ENCODE data around the gene FSCN2.

The FSCN2 gene

GRCh38 chr17:81513753-81514488, 14.3 kb upstream of the FSCN2 start:
- peak; percentile 76 for DNase-seq

GRCh38 chr17:81514489-81514738, 13.8 kb upstream of the FSCN2 start:
- peak; percentile 81 for DNase-seq

GRCh38 chr17:81514739-81515529, 13.2 kb upstream of the FSCN2 start:
- DNase-seq = peak; percentile 90

- no peak for DNase-seq
Observed at GRCh38 chr17:81515530-81516041, 12.6 kb upstream of the FSCN2 start.

- no peak for DNase-seq
Observed at GRCh38 chr17:81516439-81516838, 11.7 kb upstream of the FSCN2 start.

GRCh38 chr17:81517009-81517338, 11.2 kb upstream of the FSCN2 start:
- no peak for DNase-seq

- DNase-seq = no peak
Observed at GRCh38 chr17:81517339-81518112, 10.7 kb upstream of the FSCN2 start.

GRCh38 chr17:81518113-81518784, 9.9 kb upstream of the FSCN2 start:
- DNase-seq = peak; percentile 21

GRCh38 chr17:81518785-81519283, 9.3 kb upstream of the FSCN2 start:
- DNase-seq = peak; percentile 44

GRCh38 chr17:81519284-81520020, 8.7 kb upstream of the FSCN2 start:
- peak; percentile 72 for DNase-seq

- no peak for DNase-seq
Observed at GRCh38 chr17:81520021-81520901, 7.9 kb upstream of the FSCN2 start.

- DNase-seq = no peak
Observed at GRCh38 chr17:81522491-81523401, 5.4 kb upstream of the FSCN2 start.

GRCh38 chr17:81523402-81524038, 4.7 kb upstream of the FSCN2 start:
- DNase-seq = no peak

- DNase-seq = no peak
Observed at GRCh38 chr17:81524039-81524864, 3.9 kb upstream of the FSCN2 start.

- no peak for DNase-seq
Observed at GRCh38 chr17:81524865-81525159, 3.4 kb upstream of the FSCN2 start.

- no peak for DNase-seq
Observed at GRCh38 chr17:81526662-81527571, 1.3 kb upstream of the FSCN2 start.

GRCh38 chr17:81528384-81528650, 140 bp downstream of the FSCN2 start:
- no peak for DNase-seq

Measured in NCI-H146 (cell line).